ENCODE results near the gene DCTN3. TPM values are rescaled to one million over a fixed set of nuclear protein-coding genes. Genes with fewer than 3 reads are reported as not detected.
A peak's percentile ranks its signal among the peaks of the same experiment; 100 is the strongest.

Gene DCTN3
- total RNA-seq, 1 donor from 2014 or later, result 59.3 TPM

DNA sequence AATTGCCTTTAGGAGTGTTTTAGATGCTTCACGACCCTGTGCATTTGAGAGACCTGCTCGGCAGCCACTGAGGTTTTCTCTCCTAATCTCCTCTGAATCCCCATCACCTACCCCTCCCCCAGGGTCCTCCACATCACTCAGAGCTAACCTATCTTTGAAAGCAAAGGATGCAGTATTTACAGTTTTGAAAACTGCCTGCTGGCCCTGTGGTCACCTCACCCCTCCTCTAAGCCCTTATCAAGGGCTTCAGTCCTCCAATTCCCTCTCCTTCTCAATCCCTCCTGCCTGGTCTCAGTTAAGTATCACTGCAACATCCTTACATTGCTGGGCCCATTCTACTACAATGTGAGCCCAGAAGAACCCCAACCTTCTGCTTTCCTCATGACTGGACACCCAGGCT lies 13.0 kb downstream of the DCTN3 start:
- DNase-seq (ENCODE audit: low spot score), result no peak
- Mint-ChIP-seq H3K36me3 (ENCODE audit: low read depth) (no peaks in the 10 kb centered on the region), H3K4me1 (ENCODE audit: low read depth) (peaks cover 15% of the 10 kb centered on the region), H3K27ac (no peak overlapping the region), H3K4me3 (no peak overlapping the region), H3K27me3 (ENCODE audit: insufficient read depth) (peaks cover 11% of the 10 kb centered on the region), H3K9me3 (no peaks in the 10 kb centered on the region)
- intact Hi-C loops (cut with micrococcal nuclease), result no loop called here

DNA sequence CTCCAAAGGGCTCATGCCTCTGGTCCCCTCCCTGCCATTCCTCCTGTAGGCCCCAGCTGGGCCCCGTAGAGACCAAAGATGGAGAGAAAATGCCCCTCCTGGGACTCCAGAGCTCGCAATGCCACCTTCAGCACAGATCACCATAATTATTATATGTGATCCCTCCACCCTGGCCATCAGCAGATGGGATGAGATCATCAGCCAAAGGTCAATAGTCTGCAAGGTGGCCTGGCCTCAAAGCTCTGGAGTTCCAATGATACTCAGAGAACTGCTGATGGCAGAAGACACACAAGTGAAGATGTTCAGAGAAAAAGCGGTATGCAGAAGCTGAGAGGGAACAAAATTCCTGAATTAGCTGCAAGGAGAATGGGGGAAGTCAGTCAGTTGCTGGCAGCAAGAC lies 13.4 kb downstream of the DCTN3 start:
- H3K27me3 Mint-ChIP-seq (ENCODE audit: insufficient read depth), result peaks cover 11% of the 10 kb centered on the region
- DNase-seq (ENCODE audit: low spot score), result no peak
- H3K4me3 Mint-ChIP-seq, result no peak overlapping the region
- H3K27ac Mint-ChIP-seq, result no peak overlapping the region
- H3K9me3 Mint-ChIP-seq, result no peaks in the 10 kb centered on the region
- H3K4me1 Mint-ChIP-seq (ENCODE audit: low read depth), result peaks cover 13% of the 10 kb centered on the region
- no peaks in the 10 kb centered on the region for H3K36me3 Mint-ChIP-seq (ENCODE audit: low read depth)
- intact Hi-C loops (cut with micrococcal nuclease), result no loop called here

DNA sequence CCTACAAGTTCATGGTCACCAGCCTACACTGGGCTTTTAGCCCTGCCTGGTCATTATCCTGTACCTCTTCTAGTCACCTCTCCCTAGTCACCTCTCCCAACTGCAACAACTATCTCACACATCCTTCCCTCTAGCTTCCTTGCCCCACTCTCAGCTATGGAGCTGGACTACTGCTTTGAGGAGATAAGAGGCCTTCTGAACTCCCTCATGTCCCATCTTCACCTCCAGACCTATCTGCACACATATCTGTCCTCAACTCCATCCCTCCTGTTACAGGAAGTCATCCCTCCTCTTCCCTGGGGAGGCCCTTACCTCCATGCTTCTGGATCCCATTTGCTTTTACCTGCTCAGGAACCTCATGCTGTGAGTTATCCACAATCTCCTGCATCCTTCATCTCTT lies 14.1 kb downstream of the DCTN3 start:
- Mint-ChIP-seq H3K27me3 (ENCODE audit: insufficient read depth) (peaks cover 11% of the 10 kb centered on the region), H3K4me3 (no peak overlapping the region), H3K9me3 (no peaks in the 10 kb centered on the region), H3K27ac (no peak overlapping the region), H3K4me1 (ENCODE audit: low read depth) (peaks cover 9% of the 10 kb centered on the region), H3K36me3 (ENCODE audit: low read depth) (no peaks in the 10 kb centered on the region)
- intact Hi-C loops (cut with micrococcal nuclease), result no loop called here
- DNase-seq (ENCODE audit: low spot score), result no peak

DNA sequence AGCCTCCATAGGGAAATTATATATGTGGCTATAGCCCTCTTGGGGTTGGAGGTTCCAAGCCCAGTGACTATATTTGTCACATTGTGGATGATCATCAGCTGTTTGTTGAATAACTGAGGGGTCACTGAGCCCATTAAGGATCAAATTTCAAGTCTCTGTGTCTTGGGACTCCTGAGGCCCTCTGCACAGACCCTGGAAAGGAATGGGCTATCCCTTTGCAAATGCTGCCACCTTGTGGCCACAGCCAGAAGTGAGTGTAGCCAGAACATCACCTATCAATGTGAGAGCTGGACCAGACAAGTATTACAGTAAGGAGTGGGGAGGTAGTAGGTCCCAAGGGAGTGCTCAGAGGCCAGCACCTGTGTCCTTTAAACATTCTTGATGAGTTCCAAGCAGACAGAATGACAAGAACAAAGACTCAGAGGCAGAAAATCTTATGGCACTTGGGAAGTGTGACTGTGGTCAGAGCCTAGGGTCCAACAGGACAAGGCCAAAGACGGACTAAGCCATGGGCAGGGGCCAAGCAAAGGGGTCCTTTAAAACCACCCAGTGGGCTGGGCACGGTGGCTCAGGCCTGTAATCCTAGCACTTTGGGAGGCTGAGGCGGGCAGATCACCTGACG lies 16.6 kb downstream of the DCTN3 start:
- peak; percentile 68 for DNase-seq (ENCODE audit: low spot score)
- Mint-ChIP-seq H3K9me3 (no peaks in the 10 kb centered on the region), H3K36me3 (ENCODE audit: low read depth) (no peaks in the 10 kb centered on the region), H3K4me1 (ENCODE audit: low read depth) (no peaks in the 10 kb centered on the region), H3K27me3 (ENCODE audit: insufficient read depth) (peaks cover 11% of the 10 kb centered on the region), H3K27ac (no peak overlapping the region), H3K4me3 (no peak overlapping the region)
- intact Hi-C loops (cut with micrococcal nuclease), result loop anchor here (1.0 to 5.0 kb wide), 5 partner anchors 34 to 103 kb away; partner anchors contain the start of genes ENHO and SIGMAR1

DNA sequence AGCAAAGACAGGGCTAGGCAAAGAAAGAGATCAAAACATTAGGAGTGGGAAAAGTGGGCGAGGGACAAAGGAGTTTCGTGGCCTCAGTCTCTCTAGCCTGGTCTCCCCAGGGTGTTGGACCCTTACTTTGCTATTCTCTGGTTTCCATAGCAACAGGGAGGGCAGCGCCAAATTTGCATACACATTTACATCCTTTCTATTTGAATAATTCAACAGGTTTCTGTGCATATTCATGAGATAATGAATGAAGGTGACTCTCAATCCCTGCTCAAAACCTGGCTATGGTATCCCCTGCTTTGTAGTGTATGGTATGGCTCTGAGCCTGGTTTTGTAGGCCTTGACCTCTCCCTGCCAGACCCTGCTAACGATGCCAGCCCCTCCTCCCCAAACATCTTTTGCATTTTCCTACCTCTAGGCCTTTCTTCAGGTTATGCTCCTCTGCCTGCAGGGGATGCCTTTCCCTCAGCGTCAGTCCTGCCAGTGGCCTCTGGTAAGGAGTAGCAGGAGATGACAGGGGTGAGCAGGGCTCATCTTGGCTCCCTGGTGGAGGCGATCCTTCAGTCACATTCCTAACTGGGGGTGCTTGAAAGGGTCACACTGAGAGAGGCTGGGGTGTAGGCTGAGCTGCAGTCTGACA lies 18.2 kb downstream of the DCTN3 start:
- Mint-ChIP-seq H3K9me3 (no peaks in the 10 kb centered on the region), H3K27me3 (ENCODE audit: insufficient read depth) (peaks cover 11% of the 10 kb centered on the region), H3K36me3 (ENCODE audit: low read depth) (no peaks in the 10 kb centered on the region), H3K4me1 (ENCODE audit: low read depth) (no peaks in the 10 kb centered on the region), H3K4me3 (no peak overlapping the region), H3K27ac (no peak overlapping the region)
- intact Hi-C loops (cut with micrococcal nuclease), result loop anchor here (2.0 to 5.0 kb wide), 3 partner anchors 35 to 79 kb away; partner anchors contain the start of genes ENHO and SIGMAR1
- DNase-seq (ENCODE audit: low spot score), result no peak

DNA sequence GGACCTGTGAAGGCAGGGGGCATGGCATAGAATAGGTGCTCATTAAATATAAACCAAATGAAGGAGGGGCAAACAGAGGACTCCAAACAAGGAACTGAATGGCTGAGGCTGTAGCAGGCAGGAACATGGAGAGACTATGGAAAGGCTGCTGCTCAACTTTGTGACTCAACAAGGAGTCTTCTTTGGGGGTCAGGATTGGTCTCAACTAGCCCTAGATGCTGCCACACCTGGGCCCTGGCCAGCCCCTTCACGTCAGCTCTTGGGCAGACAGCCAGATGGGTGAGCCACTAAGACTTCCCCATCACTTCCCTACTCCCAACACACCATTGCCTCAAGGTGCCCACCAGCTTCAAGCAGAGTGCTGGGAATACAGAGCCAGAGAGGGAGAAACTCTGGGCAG lies 19.4 kb downstream of the DCTN3 start:
- no peaks in the 10 kb centered on the region for H3K9me3 Mint-ChIP-seq
- H3K27ac Mint-ChIP-seq, result no peak overlapping the region
- H3K4me3 Mint-ChIP-seq, result no peak overlapping the region
- H3K27me3 Mint-ChIP-seq (ENCODE audit: insufficient read depth), result peaks cover 18% of the 10 kb centered on the region
- intact Hi-C loops (cut with micrococcal nuclease), result loop anchor here (5.0 kb wide), 2 partner anchors 36 to 39 kb away; partner anchors contain the start of gene SIGMAR1
- no peak for DNase-seq (ENCODE audit: low spot score)
- no peaks in the 10 kb centered on the region for H3K36me3 Mint-ChIP-seq (ENCODE audit: low read depth)
- no peaks in the 10 kb centered on the region for H3K4me1 Mint-ChIP-seq (ENCODE audit: low read depth)

DNA sequence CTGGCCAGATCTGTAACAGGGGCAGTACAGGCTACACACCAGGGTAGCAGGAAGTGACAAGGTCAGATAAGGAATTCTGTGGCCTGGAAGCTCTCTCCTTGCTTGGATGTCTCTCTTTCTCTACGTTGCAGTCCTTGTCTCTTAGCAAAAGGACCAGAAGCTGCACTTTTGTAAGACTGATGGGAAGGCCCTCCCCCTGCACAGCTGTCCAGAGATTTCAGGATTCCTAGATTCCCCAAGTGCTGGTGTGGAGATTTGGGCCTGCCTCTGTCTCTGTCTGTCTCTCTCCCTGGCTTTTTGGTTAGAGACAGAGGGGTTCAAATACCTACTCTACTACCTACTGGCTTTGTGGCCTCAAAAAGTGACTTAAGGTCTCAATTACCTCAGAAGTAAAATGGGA lies 20.7 kb downstream of the DCTN3 start:
- Mint-ChIP-seq H3K4me3 (no peak overlapping the region), H3K9me3 (no peaks in the 10 kb centered on the region), H3K4me1 (ENCODE audit: low read depth) (no peaks in the 10 kb centered on the region), H3K36me3 (ENCODE audit: low read depth) (no peaks in the 10 kb centered on the region), H3K27ac (no peak overlapping the region), H3K27me3 (ENCODE audit: insufficient read depth) (peaks cover 15% of the 10 kb centered on the region)
- intact Hi-C loops (cut with micrococcal nuclease), result no loop called here
- no peak for DNase-seq (ENCODE audit: low spot score)

DNA sequence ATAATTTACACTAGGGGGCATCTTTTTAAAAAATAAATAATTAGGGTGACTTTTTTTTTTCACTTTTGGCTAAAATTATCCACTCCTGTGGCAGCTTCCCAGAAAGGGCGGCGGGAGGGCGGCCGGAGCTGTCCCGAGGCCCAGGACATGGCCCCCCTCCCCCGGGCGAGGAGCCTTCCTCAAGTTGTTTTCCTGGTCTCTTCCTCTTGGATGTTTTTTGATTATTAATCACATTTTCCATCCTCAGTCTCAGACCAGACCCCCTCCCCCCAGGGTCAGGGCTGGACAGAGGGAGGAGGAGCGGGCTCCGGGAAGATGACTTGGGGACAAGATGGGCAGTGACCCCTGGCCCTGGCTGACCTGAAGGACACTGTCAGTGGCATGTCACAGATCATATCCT lies 26.1 kb downstream of the DCTN3 start:
- Mint-ChIP-seq H3K36me3 (ENCODE audit: low read depth) (no peaks in the 10 kb centered on the region), H3K9me3 (no peaks in the 10 kb centered on the region), H3K27ac (no peak overlapping the region), H3K4me1 (ENCODE audit: low read depth) (peaks cover 6% of the 10 kb centered on the region), H3K27me3 (ENCODE audit: insufficient read depth) (peaks cover 43% of the 10 kb centered on the region), H3K4me3 (no peak overlapping the region)
- no peak for DNase-seq (ENCODE audit: low spot score)
- intact Hi-C loops (cut with micrococcal nuclease), result loop anchor here (5.0 kb wide), 1 partner anchor 137 kb away; the partner anchor contains the start of genes DNAI1 and FAM219A

DNA sequence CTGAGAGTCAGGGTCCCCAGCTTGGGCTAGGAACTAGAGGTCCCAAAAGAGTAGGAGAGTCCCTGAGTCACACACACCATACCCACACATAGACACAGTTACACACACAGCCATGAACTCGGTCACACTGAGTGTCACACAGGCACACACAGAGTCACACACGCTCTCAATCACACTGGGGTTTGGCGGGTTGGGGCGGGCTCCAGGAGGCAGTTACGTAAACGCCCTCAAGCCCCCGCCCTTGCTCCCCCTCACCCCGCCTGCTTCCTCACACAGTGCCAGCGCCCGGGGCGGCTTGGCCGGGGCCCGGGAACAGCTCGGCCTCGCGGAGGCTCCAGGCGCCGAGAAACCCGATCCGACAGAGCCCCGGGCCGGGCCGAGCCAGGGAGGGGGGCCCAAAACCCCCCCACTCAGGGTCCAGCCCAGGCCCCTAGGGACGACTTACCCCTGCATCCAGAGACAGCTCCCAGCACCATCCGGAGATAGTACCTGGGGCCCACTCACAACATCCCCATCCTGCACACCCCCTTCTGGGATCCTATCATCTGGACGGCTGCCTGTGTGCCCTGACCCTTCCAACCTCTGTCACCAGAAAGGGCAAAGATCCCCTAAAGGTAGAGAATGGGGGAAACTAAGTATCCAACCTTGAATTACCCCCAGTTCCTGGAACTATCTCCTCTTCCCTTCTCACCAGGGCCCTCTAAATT lies 27.2 kb downstream of the DCTN3 start:
- peak overlapping the region; percentile 50 for H3K4me3 Mint-ChIP-seq
- intact Hi-C loops (cut with micrococcal nuclease), result loop anchor here (5.0 kb wide), 1 partner anchor 136 kb away; the partner anchor contains the start of genes DNAI1 and FAM219A

DNA sequence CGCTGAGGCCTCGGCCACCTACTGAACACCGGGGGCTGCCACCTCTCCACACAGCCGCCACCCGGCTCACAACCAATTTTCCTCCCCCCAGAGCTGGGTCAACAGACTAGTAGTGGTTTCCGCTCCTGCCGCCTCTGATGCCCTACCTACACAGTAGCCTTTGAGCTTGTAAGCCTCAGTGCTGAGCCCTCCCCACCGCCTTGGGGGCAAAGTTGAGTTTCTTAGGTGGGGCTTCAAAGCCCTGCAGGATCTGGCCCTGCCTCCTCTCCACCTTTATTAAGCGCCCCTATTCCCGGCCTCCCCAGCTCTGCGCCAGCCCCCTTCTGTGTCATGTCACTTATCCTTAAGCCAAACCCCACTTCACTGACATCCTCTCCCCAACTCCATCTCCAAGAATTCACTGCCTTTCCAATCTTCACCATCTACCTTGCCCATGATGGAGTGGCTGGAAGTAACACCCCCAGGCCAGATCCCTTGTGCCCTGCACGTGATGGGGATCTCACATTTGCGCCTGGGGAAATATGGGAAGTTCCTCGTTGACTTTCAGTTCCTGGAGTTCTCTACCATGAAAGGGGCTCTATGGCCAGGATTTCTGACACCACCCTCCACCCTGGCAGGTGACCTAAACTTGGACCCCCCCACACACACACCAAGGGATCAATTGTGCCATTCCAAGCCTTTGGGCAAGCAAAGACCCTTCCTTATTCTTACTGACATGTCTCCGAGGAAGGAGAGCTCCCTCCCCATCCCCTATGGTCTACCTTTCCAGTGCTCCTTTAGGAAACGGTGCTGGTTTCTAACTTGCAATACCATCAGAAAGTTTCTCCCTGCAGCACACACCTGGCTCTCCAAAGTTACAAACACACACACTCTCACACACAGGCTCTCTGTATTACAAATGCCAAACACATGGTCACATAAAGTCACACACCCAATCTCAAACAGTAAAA lies 28.1 kb downstream of the DCTN3 start:
- DNase-seq (ENCODE audit: low spot score), result no peak
- peaks cover 15% of the 10 kb centered on the region for H3K4me1 Mint-ChIP-seq (ENCODE audit: low read depth)
- no peaks in the 10 kb centered on the region for H3K9me3 Mint-ChIP-seq
- H3K27me3 Mint-ChIP-seq (ENCODE audit: insufficient read depth), result peaks cover 62% of the 10 kb centered on the region
- peak overlapping the region; percentile 12 for H3K27ac Mint-ChIP-seq
- peaks cover 1% of the 10 kb centered on the region for H3K36me3 Mint-ChIP-seq (ENCODE audit: low read depth)
- intact Hi-C loops (cut with micrococcal nuclease), result loop anchor here (1.0 to 5.0 kb wide), 5 partner anchors 44 to 188 kb away; partner anchors contain the start of genes DNAI1, ENHO and FAM219A
- peak overlapping the region; percentile 50 for H3K4me3 Mint-ChIP-seq

More for the DNA sequence above, 27.2 kb downstream of the DCTN3 start:
- no peak for DNase-seq (ENCODE audit: low spot score)
- H3K36me3 Mint-ChIP-seq (ENCODE audit: low read depth), result peaks cover 1% of the 10 kb centered on the region
- H3K9me3 Mint-ChIP-seq, result no peaks in the 10 kb centered on the region
- H3K27me3 Mint-ChIP-seq (ENCODE audit: insufficient read depth), result peaks cover 54% of the 10 kb centered on the region
- no peak overlapping the region for H3K27ac Mint-ChIP-seq
- peaks cover 15% of the 10 kb centered on the region for H3K4me1 Mint-ChIP-seq (ENCODE audit: low read depth)

DNA sequence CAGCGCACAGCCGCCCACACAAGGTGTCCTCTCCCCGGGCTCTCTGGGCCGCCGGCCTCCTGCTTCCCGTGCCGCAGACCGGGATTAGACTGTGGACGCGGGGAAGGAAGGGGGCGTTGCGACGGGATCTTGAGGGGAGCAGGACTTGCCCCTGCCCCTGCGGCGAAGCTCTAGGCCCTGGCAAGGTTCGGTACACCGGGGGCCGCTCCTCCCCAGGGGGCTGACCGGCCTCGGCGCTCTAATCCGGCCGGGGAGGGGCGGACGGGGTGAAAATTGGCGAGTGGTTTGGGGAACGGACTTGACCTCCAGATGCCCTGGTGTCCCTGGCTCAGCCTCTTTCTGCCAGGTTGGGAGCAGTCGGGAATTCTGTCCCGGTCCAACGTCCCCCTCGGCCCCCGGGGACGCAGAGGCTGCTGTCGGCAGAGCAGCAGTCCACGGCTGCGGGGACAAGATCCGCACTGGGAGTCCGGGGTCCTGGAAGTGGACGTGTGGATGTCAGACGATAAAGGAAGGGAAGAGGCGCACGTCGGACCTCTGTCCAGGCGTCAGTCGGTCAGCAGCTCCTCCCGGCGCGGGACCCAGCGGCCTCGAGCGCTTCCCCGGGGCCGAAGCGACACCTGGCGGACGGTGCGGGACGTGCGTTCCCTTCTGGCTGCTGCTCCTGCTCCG lies 28.9 kb downstream of the DCTN3 start:
- DNase-seq (ENCODE audit: low spot score), result peak; percentile 67
- peaks cover 15% of the 10 kb centered on the region for H3K4me1 Mint-ChIP-seq (ENCODE audit: low read depth)
- H3K27me3 Mint-ChIP-seq (ENCODE audit: insufficient read depth), result peaks cover 68% of the 10 kb centered on the region
- H3K27ac Mint-ChIP-seq, result no peak overlapping the region
- H3K9me3 Mint-ChIP-seq, result no peaks in the 10 kb centered on the region
- intact Hi-C loops (cut with micrococcal nuclease), result loop anchor here (1.0 to 5.0 kb wide), 5 partner anchors 43 to 187 kb away; partner anchors contain the start of genes DNAI1, ENHO and FAM219A
- peak overlapping the region; percentile 21 for H3K4me3 Mint-ChIP-seq
- H3K36me3 Mint-ChIP-seq (ENCODE audit: low read depth), result peaks cover 1% of the 10 kb centered on the region
